Bronchial epithelial cell (primary cell): Measurements from ENCODE around the gene PTGIS. TPM values are rescaled to one million over a fixed set of nuclear protein-coding genes. Genes with fewer than 3 reads are reported as not detected.

ENCODE experiments used
- DNase-seq: peaks from one replicate; pipeline ENCODE4 v3.0.0-alpha.2; 2010; ENCODE audit warnings: low read depth
- FAIRE-seq: peaks from 2 replicates; lab custom pipeline; 2011; peaks lifted over from hg19 to GRCh38; lab: Jason Lieb, UNC
- H3K27me3 ChIP-seq: 2 replicates; pipeline ENCODE4 v1.5.1; 2011; ENCODE audit warnings: low read length; ENCODE audit not compliant: control insufficient read depth, insufficient read depth
- H3K36me3 ChIP-seq: 2 replicates; pipeline ENCODE4 v1.5.1; 2011; ENCODE audit warnings: low read length; ENCODE audit not compliant: control insufficient read depth, insufficient read depth
- H3K4me3 ChIP-seq: 2 replicates; pipeline ENCODE4 v1.5.1; 2011; ENCODE audit warnings: mild to moderate bottlenecking, low read depth, low read length, control low read depth
- CTCF ChIP-seq: IDR thresholded peaks from 2 replicates; pipeline ENCODE4 v1.5.1; 2011; ENCODE audit warnings: mild to moderate bottlenecking, moderate library complexity, low read length, control low read depth, inconsistent platforms; ENCODE audit not compliant: insufficient read depth, severe bottlenecking
- total RNA-seq: library from RNA; depleted of rRNA; stranded (reverse); fragments of >200 nt; gene quantifications from 2 replicates; pipeline ENCODE4 v1.2.1, GENCODE V29; 2014

PTGIS gene
- total RNA-seq, 1 donor from 2014 or later: 4.7 TPM

GRCh38 chr20:49464556-49464955 lies 103.4 kb downstream of the PTGIS start:
- H3K4me3 ChIP-seq: no peak overlapping the region
- peaks cover 2% of the 10 kb centered on the region for H3K27me3 ChIP-seq
- FAIRE-seq: no peak
- no peaks in the 10 kb centered on the region for H3K36me3 ChIP-seq
- TF ChIP-seq CTCF: no peak
- no peak for DNase-seq

- Histone ChIP-seq H3K4me3 (no peak overlapping the region), H3K27me3 (peaks cover 4% of the 10 kb centered on the region), H3K36me3 (no peaks in the 10 kb centered on the region)
- TF ChIP-seq CTCF: no peak
- no peak for DNase-seq
- no peak for FAIRE-seq
Measured at GRCh38 chr20:49462626-49463025, 105.3 kb downstream of the PTGIS start.

- Histone ChIP-seq H3K4me3 (no peak overlapping the region), H3K36me3 (no peaks in the 10 kb centered on the region), H3K27me3 (peaks cover 3% of the 10 kb centered on the region)
- FAIRE-seq: no peak
- no peak for DNase-seq
- TF ChIP-seq CTCF: no peak
Measured at GRCh38 chr20:49461894-49462620, 105.9 kb downstream of the PTGIS start.

- Histone ChIP-seq H3K4me3 (no peak overlapping the region), H3K27me3 (peaks cover 8% of the 10 kb centered on the region), H3K36me3 (no peaks in the 10 kb centered on the region)
- no peak for TF ChIP-seq CTCF
- FAIRE-seq (no peak), DNase-seq (peak; percentile 19)
Measured at GRCh38 chr20:49460916-49461315, 107.0 kb downstream of the PTGIS start.

- DNase-seq (no peak), FAIRE-seq (no peak)
- Histone ChIP-seq H3K4me3 (no peak overlapping the region), H3K27me3 (peaks cover 8% of the 10 kb centered on the region), H3K36me3 (no peaks in the 10 kb centered on the region)
- TF ChIP-seq CTCF: no peak
Measured at GRCh38 chr20:49460131-49460530, 107.8 kb downstream of the PTGIS start.

- no peak for TF ChIP-seq CTCF
- Histone ChIP-seq H3K27me3 (peaks cover 8% of the 10 kb centered on the region), H3K4me3 (no peak overlapping the region), H3K36me3 (no peaks in the 10 kb centered on the region)
- no peak for FAIRE-seq
- no peak for DNase-seq
Measured at GRCh38 chr20:49459684-49460083, 108.3 kb downstream of the PTGIS start.
